ENCODE measurements around the gene PNPLA6. TPM values are rescaled to one million over a fixed set of nuclear protein-coding genes. Genes with fewer than 3 reads are reported as not detected.

PNPLA6 gene
- total RNA-seq, 4 donors from 2014 or later = 181 to 296 (median 234) TPM

- Histone ChIP-seq H3K27ac (no peak overlapping the region), H3K4me3 (no peak overlapping the region), H3K36me3 (peaks cover 0 to 81% (median 4%) of the 10 kb centered on the region in 3 donors), H3K27me3 (no peaks in the 10 kb centered on the region), H3K4me1 (peaks cover 0 to 7% (median 0%) of the 10 kb centered on the region in 4 donors), H3K9me3 (no peaks in the 10 kb centered on the region)
- TF ChIP-seq CTCF (IDR thresholded peaks at IDR 0.05) = no peak
- no peak for DNase-seq
Measured at GRCh38 chr19:7554990-7555864, 19.7 kb downstream of the PNPLA6 start.

- Histone ChIP-seq H3K36me3 (peaks cover 0 to 82% (median 4%) of the 10 kb centered on the region in 3 donors), H3K9me3 (no peaks in the 10 kb centered on the region), H3K4me1 (no peaks in the 10 kb centered on the region), H3K27ac (no peak overlapping the region), H3K27me3 (no peaks in the 10 kb centered on the region), H3K4me3 (no peak overlapping the region)
- DNase-seq = no peak
- TF ChIP-seq POLR2A (IDR thresholded peaks at IDR 0.05) (no peak), CTCF (IDR thresholded peaks at IDR 0.05) (no peak)
Measured at GRCh38 chr19:7556696-7557315, 21.3 kb downstream of the PNPLA6 start.

GRCh38 chr19:7558667-7559066, 23.1 kb downstream of the PNPLA6 start:
- H3K36me3 ChIP-seq = peaks cover 0 to 78% (median 4%) of the 10 kb centered on the region in 3 donors
- H3K4me1 ChIP-seq = no peaks in the 10 kb centered on the region
- TF ChIP-seq POLR2A (IDR thresholded peaks at IDR 0.05) = no peak
- no peak for TF ChIP-seq CTCF (IDR thresholded peaks at IDR 0.05)
- H3K4me3 ChIP-seq = no peak overlapping the region
- DNase-seq = no peak
- H3K9me3 ChIP-seq = no peaks in the 10 kb centered on the region
- H3K27me3 ChIP-seq = no peaks in the 10 kb centered on the region
- H3K27ac ChIP-seq = no peak overlapping the region

GRCh38 chr19:7559102-7559501, 23.6 kb downstream of the PNPLA6 start:
- no peaks in the 10 kb centered on the region for H3K27me3 ChIP-seq
- H3K4me3 ChIP-seq = no peak overlapping the region
- DNase-seq = no peak
- no peak overlapping the region for H3K27ac ChIP-seq
- H3K4me1 ChIP-seq = no peaks in the 10 kb centered on the region
- no peak for TF ChIP-seq CTCF (IDR thresholded peaks at IDR 0.05)
- TF ChIP-seq POLR2A (IDR thresholded peaks at IDR 0.05) = no peak
- peaks cover 0 to 73% (median 4%) of the 10 kb centered on the region in 3 donors for H3K36me3 ChIP-seq
- no peaks in the 10 kb centered on the region for H3K9me3 ChIP-seq

- no peaks in the 10 kb centered on the region for H3K4me1 ChIP-seq
- peaks cover 0 to 62% (median 4%) of the 10 kb centered on the region in 3 donors for H3K36me3 ChIP-seq
- H3K4me3 ChIP-seq = no peak overlapping the region
- no peaks in the 10 kb centered on the region for H3K9me3 ChIP-seq
- no peak for DNase-seq
- no peaks in the 10 kb centered on the region for H3K27me3 ChIP-seq
- H3K27ac ChIP-seq = no peak overlapping the region
- TF ChIP-seq CTCF (IDR thresholded peaks at IDR 0.05) = no peak
Measured at GRCh38 chr19:7560255-7560654, 24.7 kb downstream of the PNPLA6 start.
